Stimulated activated CD4-positive, alpha-beta T cell treated with anti-CD3 and anti-CD28 coated beads, Interleukin-1b, Interleukin-23, amount 100 ng/mL, for 24 hours (primary cell): ENCODE measurements around the gene CEP126.

Experiments
- DNase-seq, 4 experiments: peaks; one replicate each; pipeline ENCODE4 v3.0.0-alpha.2; 2020; ENCODE audit warnings: low read depth in 4 of 4, low spot score in 1 of 4

CEP126 gene

GRCh38 chr11:102006835-102007566 lies 92.2 kb downstream of the CEP126 start:
- DNase-seq = no peak

- no peak for DNase-seq
Measured at GRCh38 chr11:102007567-102008437, 93.0 kb downstream of the CEP126 start.

GRCh38 chr11:102010776-102011494 lies 96.1 kb downstream of the CEP126 start:
- no peak for DNase-seq

- DNase-seq = no peak
Measured at GRCh38 chr11:102012946-102013345, 98.1 kb downstream of the CEP126 start.

- no peak for DNase-seq
Measured at GRCh38 chr11:102014756-102015155, 99.9 kb downstream of the CEP126 start.

- DNase-seq = no peak
Measured at GRCh38 chr11:102017026-102017425, 102.2 kb downstream of the CEP126 start.

- no peak for DNase-seq
Measured at GRCh38 chr11:102026217-102026616, 111.4 kb downstream of the CEP126 start.

- DNase-seq = no peak
Measured at GRCh38 chr11:102026959-102027358, 112.1 kb downstream of the CEP126 start.

- no peak for DNase-seq
Measured at GRCh38 chr11:102036757-102037156, 121.9 kb downstream of the CEP126 start.

GRCh38 chr11:102046841-102047240 lies 132.0 kb downstream of the CEP126 start:
- no peak for DNase-seq

GRCh38 chr11:102047305-102047924 lies 132.6 kb downstream of the CEP126 start, which contains the start of gene CFAP300:
Gene CFAP300 (plus strand): TSS chr11:102047437. CDS start chr11:102047471, 34 bp downstream.
- peak; percentile 6 to 52 (median 21) for DNase-seq
